ENCODE measurements around the gene ABHD8.

GRCh38 chr19:17268754-17269153 lies 34.5 kb downstream of the ABHD8 start:
- TF ChIP-seq ELF4 (IDR thresholded peaks at IDR 0.05) (no peak), TARDBP (IDR thresholded peaks at IDR 0.05) (no peak), NFRKB (IDR thresholded peaks at IDR 0.05) (no peak), FOXM1 (IDR thresholded peaks at IDR 0.05; ENCODE audit: borderline replicate concordance) (no peak), FOXA1 (IDR thresholded peaks at IDR 0.05) (no peak)

All from HEK293T (cell line).